Naive thymus-derived CD4-positive, alpha-beta T cell (primary cell): ENCODE measurements around the gene CAMK4. TPM values are rescaled to one million over a fixed set of nuclear protein-coding genes. Genes with fewer than 3 reads are reported as not detected.

Experiments used
- ATAC-seq: fragments of 150-1000 bp; cut with Tn5 transposase; 2 replicates; pipeline ENCODE4 v1.10.0; 2021; ENCODE audit warnings: mild to moderate bottlenecking, moderate library complexity
- CTCF ChIA-PET: fragments of 350-600 bp; sonication (Branson Sonifier 250); formaldehyde crosslinking; loops from one replicate; lab custom pipeline; 2021; ENCODE audit warnings: antibody characterized with exemption; lab: Charles Lee
- POLR2A ChIA-PET: fragments of 350-600 bp; sonication (Branson Sonifier 250); formaldehyde crosslinking; loops from one replicate; lab custom pipeline; 2021; ENCODE audit warnings: antibody characterized with exemption, inconsistent platforms; lab: Charles Lee
- DNase-seq, 9 donors: peaks; one replicate each; pipeline versions ENCODE4 v3.0.0 to v3.0.0-alpha.2; 2020 to 2022; ENCODE audit warnings: mixed read lengths in 1 of 9
- H3K27ac ChIP-seq: one replicate; pipeline ENCODE4 v1.7.0; 2013; ENCODE audit warnings: mild to moderate bottlenecking, low read depth, low read length, moderate library complexity
- H3K27me3 ChIP-seq, 2 donors: one replicate each; pipeline ENCODE4 v1.7.0; 2013; ENCODE audit warnings: low read length in 2 of 2, mild to moderate bottlenecking in 2 of 2, moderate library complexity in 2 of 2; ENCODE audit not compliant: control insufficient read depth in 2 of 2, insufficient read depth in 2 of 2
- H3K36me3 ChIP-seq, 3 experiments: 1 replicate in 2 of 3; 2 replicates in 1 of 3; pipeline ENCODE4 v1.7.0; 2013; ENCODE audit warnings: low read length in 3 of 3, mild to moderate bottlenecking in 3 of 3, moderate library complexity in 1 of 3; ENCODE audit not compliant: insufficient read depth in 3 of 3, control insufficient read depth in 2 of 3
- H3K4me1 ChIP-seq, 2 donors: one replicate each; pipeline ENCODE4 v1.7.0; 2013; ENCODE audit warnings: low read length in 2 of 2, mild to moderate bottlenecking in 2 of 2, moderate library complexity in 1 of 2; ENCODE audit not compliant: control insufficient read depth in 2 of 2, insufficient read depth in 2 of 2
- H3K4me3 ChIP-seq: 2 replicates; pipeline ENCODE4 v1.7.0; 2013; ENCODE audit warnings: mild to moderate bottlenecking, low read length
- H3K9me3 ChIP-seq, 3 experiments: 1 replicate in 2 of 3; 2 replicates in 1 of 3; pipeline ENCODE4 v1.7.0; 2013; ENCODE audit warnings: low read length in 3 of 3; ENCODE audit not compliant: control insufficient read depth in 2 of 3
- H3K27ac Mint-ChIP-seq, 9 donors: one replicate each; pipeline ENCODE4 v1.8.0; 2020 to 2022; ENCODE audit warnings: mixed read lengths in 9 of 9, mild to moderate bottlenecking in 8 of 9, moderate library complexity in 5 of 9, inconsistent platforms in 2 of 9
- H3K27me3 Mint-ChIP-seq, 5 donors: one replicate each; pipeline ENCODE4 v1.8.0; 2021 to 2022; ENCODE audit warnings: mixed read lengths in 5 of 5, mild to moderate bottlenecking in 1 of 5
- H3K36me3 Mint-ChIP-seq, 5 donors: one replicate each; pipeline ENCODE4 v1.8.0; 2020 to 2022; ENCODE audit warnings: mixed read lengths in 5 of 5, mild to moderate bottlenecking in 3 of 5, inconsistent platforms in 1 of 5
- H3K4me1 Mint-ChIP-seq, 7 donors: one replicate each; pipeline ENCODE4 v1.8.0; 2020 to 2022; ENCODE audit warnings: mixed read lengths in 7 of 7, mild to moderate bottlenecking in 3 of 7, inconsistent platforms in 1 of 7
- H3K4me3 Mint-ChIP-seq, 10 donors: one replicate each; pipeline ENCODE4 v1.8.0; 2020 to 2022; ENCODE audit warnings: mild to moderate bottlenecking in 10 of 10, mixed read lengths in 10 of 10, moderate library complexity in 6 of 10, inconsistent platforms in 2 of 10
- H3K9me3 Mint-ChIP-seq, 11 donors: one replicate each; pipeline ENCODE4 v1.8.0; 2020 to 2022; ENCODE audit warnings: mixed read lengths in 11 of 11, mild to moderate bottlenecking in 4 of 11, inconsistent platforms in 1 of 11, moderate library complexity in 1 of 11
- intact Hi-C, 2 donors: fragments of 100-400 bp; cut with micrococcal nuclease; formaldehyde crosslinking; loops; one replicate each; pipeline ENCODE4 v1.15.1; 2023
- polyA plus RNA-seq, 2 donors: library from polyadenylated mRNA; unstranded; fragments of 300-500 nt; fragmentation: Illumina TruSeq; gene quantifications; one replicate each; pipeline ENCODE4 v1.2.3, GENCODE V29; 2021
- total RNA-seq, 6 experiments: library from RNA in 5 of 6; stranded (reverse) in 5 of 6; gene quantifications; 1 replicate in 5 of 6; 2 replicates in 1 of 6; pipeline ENCODE4 v1.2.3 and lab custom pipeline; 2021 to 2026

Gene CAMK4
- total and polyA plus RNA-seq, 7 experiments from 2014 or later, result 118 to 366 (median 200) TPM

DNA sequence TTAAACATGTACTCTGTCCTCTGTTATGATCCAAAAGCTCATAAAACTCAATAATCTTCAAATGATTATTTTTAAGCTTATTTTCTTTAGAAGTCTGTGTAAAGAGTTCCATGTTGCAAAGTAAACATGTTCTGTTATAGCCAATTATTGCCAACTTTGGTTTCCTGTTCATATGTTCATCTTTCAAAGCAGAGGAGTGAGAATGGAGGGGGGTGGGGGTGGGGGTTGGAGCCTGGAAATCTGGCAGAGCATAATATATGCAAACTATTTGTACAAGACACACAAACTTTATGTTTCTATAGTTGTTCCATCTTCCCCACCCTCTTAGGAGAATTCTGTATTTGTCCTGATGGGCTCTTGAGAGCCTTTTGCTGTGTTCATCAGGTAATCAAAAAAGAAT is 153.1 kb downstream of the CAMK4 start:
- Histone ChIP-seq H3K4me1 (no peaks in the 10 kb centered on the region), H3K36me3 (peaks cover 0 to 32% (median 0%) of the 10 kb centered on the region in 3 experiments), H3K27me3 (no peaks in the 10 kb centered on the region), H3K27ac (no peak overlapping the region), H3K9me3 (no peaks in the 10 kb centered on the region), H3K4me3 (no peak overlapping the region)
- H3K27me3 Mint-ChIP-seq, result no peaks in the 10 kb centered on the region
- no peak for ATAC-seq
- no peak for DNase-seq
- intact Hi-C loops, result no loop called here
- peaks cover 4 to 91% (median 80%) of the 10 kb centered on the region in 7 donors for H3K4me1 Mint-ChIP-seq
- H3K27ac Mint-ChIP-seq, result peak overlapping the region in 2 of 9 donors; percentile 50 to 51
- H3K36me3 Mint-ChIP-seq, result peaks cover 14 to 71% (median 62%) of the 10 kb centered on the region in 5 donors
- POLR2A ChIA-PET, result no interaction called here
- H3K9me3 Mint-ChIP-seq, result peaks cover 0 to 4% (median 0%) of the 10 kb centered on the region in 11 donors
- CTCF ChIA-PET, result interaction anchor here (0.6 kb wide), 1 partner anchor 142 kb away, joined by 3 read pairs; no protein-coding TSS in a partner anchor
- H3K4me3 Mint-ChIP-seq, result peak overlapping the region in 1 of 10 donors; percentile 2

DNA sequence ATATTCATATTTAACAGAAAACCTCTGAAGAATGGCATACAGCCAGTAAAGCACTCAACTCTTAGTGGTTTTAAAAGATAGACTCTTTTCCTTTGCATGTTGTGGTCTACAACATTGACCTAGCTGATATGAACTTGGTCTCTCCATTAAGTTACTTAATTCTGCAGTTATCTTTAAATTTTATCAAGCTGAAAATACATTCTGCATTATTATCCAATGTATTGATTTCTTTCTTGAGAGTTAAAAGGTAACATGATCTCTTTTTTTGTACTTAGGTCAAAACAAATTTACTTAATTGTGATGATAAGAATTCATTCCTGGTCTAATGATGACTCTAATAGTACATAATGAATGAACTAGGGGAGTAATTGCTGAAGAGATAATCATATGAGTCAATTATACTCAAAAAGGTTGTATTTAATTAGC is 155.2 kb downstream of the CAMK4 start:
- H3K4me1 Mint-ChIP-seq, result peaks cover 4 to 72% (median 64%) of the 10 kb centered on the region in 7 donors
- H3K9me3 Mint-ChIP-seq, result peaks cover 0 to 4% (median 0%) of the 10 kb centered on the region in 11 donors
- Histone ChIP-seq H3K27me3 (no peaks in the 10 kb centered on the region), H3K9me3 (no peaks in the 10 kb centered on the region), H3K4me3 (no peak overlapping the region), H3K27ac (no peak overlapping the region), H3K4me1 (no peaks in the 10 kb centered on the region), H3K36me3 (peaks cover 0 to 38% (median 0%) of the 10 kb centered on the region in 3 experiments)
- peaks cover 14 to 57% (median 53%) of the 10 kb centered on the region in 5 donors for H3K36me3 Mint-ChIP-seq
- H3K27ac Mint-ChIP-seq, result peak overlapping the region in 2 of 9 donors; percentile 18 to 43
- no peak overlapping the region for H3K4me3 Mint-ChIP-seq
- H3K27me3 Mint-ChIP-seq, result no peaks in the 10 kb centered on the region
- CTCF ChIA-PET, result no interaction called here
- POLR2A ChIA-PET, result no interaction called here
- intact Hi-C loops, result no loop called here
- ATAC-seq (no peak), DNase-seq (no peak)

DNA sequence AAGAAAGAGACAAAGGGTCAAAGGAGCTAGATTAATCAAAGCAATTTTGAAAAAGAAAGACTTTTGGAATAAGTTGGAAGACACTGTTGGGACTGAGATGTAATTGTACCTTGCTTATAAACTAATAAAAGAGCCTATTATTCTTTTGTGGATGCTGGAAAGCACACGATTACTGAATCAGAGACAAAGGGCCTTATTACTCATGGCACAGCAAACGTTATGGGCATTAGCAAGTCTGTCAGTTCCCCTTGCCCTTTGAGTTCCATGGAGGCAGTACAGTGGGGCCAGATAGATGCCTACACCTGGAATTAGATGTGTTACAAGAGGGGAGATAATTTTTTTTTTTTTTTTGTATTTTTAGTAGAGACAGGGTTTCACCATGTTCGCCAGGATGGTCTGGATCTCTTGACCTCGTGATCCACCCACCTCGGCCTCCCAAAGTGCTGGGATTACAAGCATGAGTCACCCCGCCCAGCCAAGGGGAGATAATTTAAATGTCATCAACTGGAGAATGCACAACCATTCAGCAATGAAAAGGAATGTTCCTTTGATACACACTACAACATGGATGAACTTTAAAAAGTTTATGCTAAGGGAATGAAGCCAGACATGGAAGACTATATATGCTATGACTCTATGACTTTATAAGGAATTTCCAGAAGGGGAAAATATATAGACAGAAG is 159.2 kb downstream of the CAMK4 start:
- DNase-seq, result no peak
- H3K4me1 ChIP-seq, result peaks cover 0 to 3% of the 10 kb centered on the region in 2 donors
- H3K27me3 ChIP-seq, result no peaks in the 10 kb centered on the region
- Mint-ChIP-seq H3K4me1 (peaks cover 3 to 44% (median 37%) of the 10 kb centered on the region in 7 donors), H3K27ac (no peak overlapping the region), H3K36me3 (peaks cover 11 to 41% (median 28%) of the 10 kb centered on the region in 5 donors), H3K4me3 (no peak overlapping the region), H3K27me3 (no peaks in the 10 kb centered on the region), H3K9me3 (peaks cover 0 to 2% (median 0%) of the 10 kb centered on the region in 11 donors)
- ATAC-seq, result no peak
- H3K36me3 ChIP-seq, result peaks cover 0 to 42% (median 0%) of the 10 kb centered on the region in 3 experiments
- no peaks in the 10 kb centered on the region for H3K9me3 ChIP-seq
- H3K27ac ChIP-seq, result no peak overlapping the region
- intact Hi-C loops, result no loop called here
- no peak overlapping the region for H3K4me3 ChIP-seq
- ChIA-PET CTCF (interaction anchor here (0.8 kb wide), 1 partner anchor 222 kb away, joined by 3 read pairs; no protein-coding TSS in a partner anchor), POLR2A (interaction anchor here (0.9 kb wide), 1 partner anchor 20 kb away, joined by 3 read pairs; no protein-coding TSS in a partner anchor)

DNA sequence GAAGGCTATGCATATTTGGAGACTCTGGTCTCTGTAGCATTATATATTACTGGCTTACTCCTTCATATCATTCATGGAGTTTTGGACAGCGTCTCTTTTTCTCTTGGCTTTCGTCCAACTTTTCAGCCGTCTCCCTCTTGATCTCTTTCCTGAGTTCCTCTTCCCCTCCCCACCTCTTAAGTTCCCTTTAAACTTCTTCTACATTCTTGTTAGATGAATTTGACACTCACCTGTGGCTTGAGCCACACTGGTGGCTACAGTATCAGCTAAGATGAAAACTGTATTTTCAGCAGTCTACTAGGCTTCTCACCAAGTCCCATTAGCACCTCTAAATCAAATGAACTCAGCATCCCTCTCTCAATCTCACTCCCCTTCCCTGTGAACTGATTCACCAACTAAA is 160.0 kb downstream of the CAMK4 start:
- ChIA-PET POLR2A (interaction anchor here (1.2 kb wide), 1 partner anchor 15 kb away, joined by 3 read pairs; no protein-coding TSS in a partner anchor), CTCF (no interaction called here)

DNA sequence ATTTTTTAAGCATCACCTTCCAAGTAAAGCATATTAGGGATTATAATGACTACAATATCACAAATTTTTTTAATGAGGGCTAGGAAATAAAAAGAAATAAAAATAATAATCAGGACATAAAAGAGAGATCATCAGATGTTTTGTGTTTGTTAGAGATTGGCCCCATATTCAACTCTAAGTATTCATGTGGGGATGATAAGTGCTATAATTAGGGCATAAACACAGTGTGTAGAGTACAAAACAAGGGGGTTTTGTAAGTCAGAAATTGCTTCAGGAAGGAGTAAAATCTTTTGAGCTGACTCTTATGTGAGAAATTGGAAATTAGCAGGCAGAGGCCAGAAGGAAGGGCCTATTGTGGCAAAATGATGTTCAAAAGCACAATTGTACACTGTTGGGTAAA is 160.9 kb downstream of the CAMK4 start:
- Histone ChIP-seq H3K27ac (no peak overlapping the region), H3K36me3 (peaks cover 0 to 48% (median 0%) of the 10 kb centered on the region in 3 experiments), H3K4me1 (peaks cover 0 to 3% of the 10 kb centered on the region in 2 donors), H3K4me3 (no peak overlapping the region), H3K9me3 (no peaks in the 10 kb centered on the region), H3K27me3 (no peaks in the 10 kb centered on the region)
- POLR2A ChIA-PET, result interaction anchor here (0.6 to 1.2 kb wide), 2 partner anchors 15 to 43 kb away, joined by 3 to 5 read pairs; no protein-coding TSS in a partner anchor
- peaks cover 0 to 8% (median 0%) of the 10 kb centered on the region in 11 donors for H3K9me3 Mint-ChIP-seq
- H3K4me1 Mint-ChIP-seq, result peaks cover 3 to 54% (median 33%) of the 10 kb centered on the region in 7 donors
- no peak overlapping the region for H3K4me3 Mint-ChIP-seq
- H3K27me3 Mint-ChIP-seq, result no peaks in the 10 kb centered on the region
- H3K27ac Mint-ChIP-seq, result no peak overlapping the region
- ATAC-seq (no peak), DNase-seq (no peak)
- intact Hi-C loops, result no loop called here
- peaks cover 19 to 57% (median 38%) of the 10 kb centered on the region in 5 donors for H3K36me3 Mint-ChIP-seq
- CTCF ChIA-PET, result no interaction called here

More for the DNA sequence above, 160.0 kb downstream of the CAMK4 start:
- Mint-ChIP-seq H3K27ac (no peak overlapping the region), H3K9me3 (peaks cover 0 to 8% (median 0%) of the 10 kb centered on the region in 11 donors), H3K27me3 (no peaks in the 10 kb centered on the region), H3K36me3 (peaks cover 17 to 48% (median 35%) of the 10 kb centered on the region in 5 donors), H3K4me3 (no peak overlapping the region), H3K4me1 (peaks cover 3 to 51% (median 35%) of the 10 kb centered on the region in 7 donors)
- no peaks in the 10 kb centered on the region for H3K27me3 ChIP-seq
- no peak overlapping the region for H3K27ac ChIP-seq
- ATAC-seq (no peak), DNase-seq (no peak)
- no peak overlapping the region for H3K4me3 ChIP-seq
- no peaks in the 10 kb centered on the region for H3K9me3 ChIP-seq
- intact Hi-C loops, result no loop called here
- H3K36me3 ChIP-seq, result peaks cover 0 to 44% (median 0%) of the 10 kb centered on the region in 3 experiments
- peaks cover 0 to 3% of the 10 kb centered on the region in 2 donors for H3K4me1 ChIP-seq

DNA sequence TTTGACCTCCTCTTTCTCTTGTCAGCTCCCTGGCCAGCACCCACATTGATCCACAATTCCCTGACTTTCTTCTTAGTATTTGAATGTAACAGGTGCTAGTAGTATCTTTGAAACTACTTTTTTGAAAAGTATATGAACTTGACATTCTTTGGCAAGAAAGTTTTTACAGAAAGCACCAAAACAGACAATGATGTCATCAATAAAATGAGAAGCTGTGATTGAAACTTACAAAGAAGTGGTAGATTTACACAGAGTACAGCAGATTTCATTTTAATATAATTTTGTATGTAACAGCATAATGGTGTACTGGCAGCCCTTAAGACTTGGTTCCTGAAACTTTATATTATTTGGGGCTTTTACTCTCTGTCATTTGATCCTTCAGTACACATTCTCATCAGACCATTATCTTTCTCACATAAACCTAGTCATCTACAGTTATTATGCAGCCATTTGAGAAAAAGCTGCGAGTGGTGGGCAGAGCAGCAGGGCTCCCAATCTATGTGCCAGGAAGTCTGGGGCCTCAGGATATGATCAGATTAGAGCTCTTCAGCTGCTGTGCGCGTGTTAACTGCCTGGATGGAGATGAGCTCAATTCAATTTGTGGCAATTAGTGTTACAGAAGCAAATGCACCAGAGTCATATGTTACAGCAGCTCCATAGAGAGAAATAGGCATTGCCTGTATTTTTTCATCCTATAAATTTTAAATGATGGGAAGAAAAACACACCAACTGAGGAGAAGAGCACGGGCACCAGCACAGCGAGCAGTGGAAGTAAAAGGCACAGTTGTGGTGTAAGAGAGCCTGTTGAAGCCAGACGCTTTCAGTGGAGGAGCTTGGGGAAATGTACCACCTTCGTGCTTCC is 162.0 kb downstream of the CAMK4 start:
- no peaks in the 10 kb centered on the region for H3K27me3 Mint-ChIP-seq
- peaks cover 16 to 60% (median 41%) of the 10 kb centered on the region in 5 donors for H3K36me3 Mint-ChIP-seq
- no peak for ATAC-seq
- intact Hi-C loops, result no loop called here
- peaks cover 0 to 8% (median 0%) of the 10 kb centered on the region in 11 donors for H3K9me3 Mint-ChIP-seq
- Histone ChIP-seq H3K27ac (no peak overlapping the region), H3K4me3 (no peak overlapping the region), H3K4me1 (peaks cover 0 to 3% of the 10 kb centered on the region in 2 donors), H3K36me3 (peaks cover 0 to 42% (median 7%) of the 10 kb centered on the region in 3 experiments), H3K27me3 (no peaks in the 10 kb centered on the region), H3K9me3 (no peaks in the 10 kb centered on the region)
- ChIA-PET CTCF (no interaction called here), POLR2A (no interaction called here)
- DNase-seq, result no peak
- peaks cover 3 to 55% (median 31%) of the 10 kb centered on the region in 7 donors for H3K4me1 Mint-ChIP-seq
- no peak overlapping the region for H3K4me3 Mint-ChIP-seq
- H3K27ac Mint-ChIP-seq, result peak overlapping the region in 5 of 9 donors; percentile 15 to 53 (median 46)
